SH-SY5Y (cell line): ENCODE results near the gene ATIC.

Source experiments
- GATA2 ChIP-seq: IDR thresholded peaks from 2 replicates; pipeline ENCODE4 v1.6.1; 2011; ENCODE audit warnings: mild to moderate bottlenecking, low read depth, low read length
- GATA3 ChIP-seq: IDR thresholded peaks from 2 replicates; pipeline ENCODE4 v1.6.1; 2011; ENCODE audit warnings: low read depth, mild to moderate bottlenecking, low read length, moderate library complexity

The ATIC gene

DNA sequence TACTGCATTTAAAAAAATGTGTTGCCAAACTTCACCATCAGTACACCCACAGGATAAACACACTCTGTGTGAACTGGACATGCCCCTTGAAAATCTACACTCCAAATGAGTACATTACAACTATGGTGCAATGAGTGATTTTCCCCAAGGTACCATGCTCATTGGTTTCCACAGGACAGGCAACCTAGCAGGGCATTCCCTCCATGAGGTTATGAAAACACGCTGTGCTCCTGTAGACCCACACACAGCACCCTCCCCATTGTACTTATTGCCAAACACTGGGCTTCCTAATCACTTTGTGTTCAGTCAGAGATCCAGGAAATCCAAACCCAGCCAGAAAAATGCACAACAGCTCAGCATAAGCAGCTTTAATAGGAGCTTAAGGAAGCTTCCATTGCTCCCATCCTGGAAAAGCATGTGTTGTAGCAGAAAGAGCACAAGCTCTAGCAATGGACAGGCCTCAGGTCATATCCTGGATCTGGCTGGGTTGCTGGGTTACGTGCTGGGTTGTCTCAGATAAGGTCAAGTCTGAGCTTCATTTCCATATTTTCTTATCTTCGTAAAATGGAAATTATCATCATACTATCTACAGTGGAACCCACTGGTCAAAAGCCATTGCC lies 20.8 kb upstream of the ATIC start:
- TF ChIP-seq GATA3 (peak; percentile 11; the same call in 1 of the 2 replicates), GATA2 (peak; percentile 63; the same call in 1 of the 2 replicates)

DNA sequence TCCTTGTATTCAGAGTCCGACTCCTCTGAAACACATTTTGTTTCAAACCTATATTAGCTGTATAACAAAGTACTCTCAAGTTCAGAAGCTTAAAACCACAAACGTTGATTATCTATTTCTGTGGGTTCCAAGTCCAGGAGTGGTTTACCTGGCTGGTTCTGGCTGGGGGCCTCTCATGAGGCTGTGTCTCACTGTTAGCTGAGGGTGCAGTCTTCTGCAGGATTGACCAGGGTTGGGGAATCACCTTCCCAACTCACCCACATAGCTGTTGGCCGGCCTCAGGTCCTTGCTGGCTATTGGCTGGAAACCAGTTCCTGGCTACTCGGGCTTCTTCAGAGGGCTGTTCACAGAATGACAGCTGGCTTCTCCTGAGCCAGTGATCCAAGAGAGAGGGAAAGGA lies 18.0 kb upstream of the ATIC start:
- TF ChIP-seq GATA3 (no peak), GATA2 (no peak)

GRCh38 chr2:215299337-215299859 lies 12.5 kb upstream of the ATIC start:
- TF ChIP-seq GATA3 (no peak), GATA2 (no peak)

DNA sequence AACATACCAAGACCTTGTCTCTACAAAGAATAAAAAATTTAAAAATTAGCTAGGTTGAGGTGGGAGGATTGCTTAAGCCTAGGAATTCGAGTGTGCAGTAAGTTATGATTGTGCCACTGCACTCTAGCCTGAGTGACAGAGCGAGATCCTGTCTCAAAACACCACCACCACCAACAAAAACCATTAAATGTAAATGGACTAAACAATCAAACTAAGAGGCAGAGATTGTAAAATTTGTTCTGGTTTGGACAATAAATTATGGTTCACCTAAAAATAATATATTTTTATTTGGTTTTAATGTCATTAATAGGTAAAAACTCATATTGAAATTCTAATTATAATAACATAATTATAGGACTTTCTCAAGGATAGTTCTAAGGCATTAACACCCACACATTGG lies 9.9 kb upstream of the ATIC start:
- TF ChIP-seq GATA2 = no peak

DNA sequence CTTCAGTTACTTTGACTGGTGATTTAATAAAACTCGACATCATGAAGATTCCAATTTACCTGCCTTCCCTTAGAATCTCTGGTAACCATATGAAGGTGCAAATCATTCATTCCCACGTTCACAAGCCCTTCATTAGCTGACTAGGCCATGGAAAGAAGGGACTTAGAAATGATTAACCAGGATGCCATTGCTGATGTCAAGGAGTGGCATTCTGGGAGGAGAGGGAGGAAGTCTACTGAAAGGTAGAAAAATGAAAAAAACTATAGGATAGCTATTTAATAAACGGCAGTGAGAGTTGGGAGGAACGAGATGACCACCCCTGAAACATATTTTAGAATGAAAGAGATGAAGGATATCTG lies 1.4 kb downstream of the ATIC start:
- TF ChIP-seq GATA3 (no peak), GATA2 (no peak)

- TF ChIP-seq GATA3 (no peak), GATA2 (no peak)
Observed at GRCh38 chr2:215314896-215315295, 3.0 kb downstream of the ATIC start.

DNA sequence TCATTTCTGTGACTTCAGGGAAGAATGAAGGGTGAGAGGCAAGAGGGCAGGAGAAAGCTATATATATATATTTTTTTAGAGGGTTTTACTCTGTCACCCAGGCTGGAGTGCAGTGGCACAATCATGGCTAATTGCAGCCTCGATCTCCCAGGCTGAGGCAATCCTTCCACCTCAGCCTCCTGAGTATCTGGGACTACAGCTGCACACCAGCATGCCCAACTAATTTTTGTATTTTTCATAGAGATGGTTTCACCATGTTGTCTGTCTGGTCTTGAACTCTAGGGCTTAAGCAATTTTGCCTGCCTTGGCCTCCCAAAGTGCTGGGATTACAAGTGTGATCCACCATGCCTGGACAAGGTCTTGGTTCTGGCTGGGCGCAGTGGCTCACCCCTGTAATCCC lies 3.4 kb downstream of the ATIC start:
- TF ChIP-seq GATA3 = no peak
- no peak for TF ChIP-seq GATA2

DNA sequence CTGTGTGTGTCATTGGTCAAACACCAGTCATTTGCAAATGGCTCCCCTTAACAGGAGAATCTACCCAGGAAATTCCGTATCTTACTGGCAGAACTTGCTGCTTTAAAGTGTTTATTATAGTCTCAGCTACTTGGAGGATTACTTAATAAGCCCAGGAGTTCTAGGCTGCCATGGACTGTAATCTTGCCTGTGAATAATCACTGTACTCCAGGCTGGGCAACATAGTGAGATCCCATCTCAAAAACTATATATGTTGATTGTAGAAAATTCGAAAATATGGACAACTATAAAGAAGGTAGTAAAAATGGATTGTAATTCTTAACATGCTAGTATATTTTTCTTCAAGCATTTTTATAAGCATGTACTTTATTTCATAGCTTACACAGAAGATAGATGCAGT lies 4.5 kb downstream of the ATIC start:
- TF ChIP-seq GATA2 (no peak), GATA3 (no peak)

DNA sequence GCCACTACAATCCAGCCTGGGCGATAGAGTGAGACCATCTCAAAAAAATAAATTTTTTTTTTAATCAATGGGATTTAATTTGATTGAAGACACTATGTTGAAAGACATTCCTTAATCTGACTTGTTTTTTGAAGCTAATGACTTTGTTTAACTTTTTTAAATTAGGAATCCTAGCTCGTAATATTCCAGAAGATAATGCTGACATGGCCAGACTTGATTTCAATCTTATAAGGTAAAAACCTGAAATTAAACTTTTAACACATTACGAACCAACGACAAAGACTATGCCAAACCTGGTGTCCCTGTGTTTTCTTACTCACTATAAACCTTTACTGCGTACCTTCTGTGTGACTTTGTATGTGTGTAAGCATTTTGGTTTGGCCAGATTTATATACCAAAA lies 7.6 kb downstream of the ATIC start:
- TF ChIP-seq GATA3 (no peak), GATA2 (no peak)

DNA sequence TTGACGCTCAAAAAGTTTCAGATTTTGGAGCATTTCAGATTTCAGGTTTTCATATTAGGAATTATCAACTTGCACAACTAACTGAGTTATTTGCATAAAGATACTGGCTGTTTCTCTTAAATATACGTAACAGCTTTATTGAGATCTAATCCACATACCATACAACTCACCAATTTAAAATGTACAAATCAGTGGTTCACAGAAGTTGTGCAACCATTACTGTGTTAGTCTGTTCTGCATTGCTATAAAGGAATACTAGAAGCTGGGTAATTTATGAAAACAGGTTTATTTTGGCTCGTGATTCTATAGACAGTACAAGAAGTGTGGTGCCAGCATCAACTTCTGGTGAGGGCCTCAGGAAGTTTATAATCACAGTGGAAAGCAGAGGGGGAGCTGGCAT lies 8.2 kb downstream of the ATIC start:
- TF ChIP-seq GATA3 = no peak
- no peak for TF ChIP-seq GATA2

DNA sequence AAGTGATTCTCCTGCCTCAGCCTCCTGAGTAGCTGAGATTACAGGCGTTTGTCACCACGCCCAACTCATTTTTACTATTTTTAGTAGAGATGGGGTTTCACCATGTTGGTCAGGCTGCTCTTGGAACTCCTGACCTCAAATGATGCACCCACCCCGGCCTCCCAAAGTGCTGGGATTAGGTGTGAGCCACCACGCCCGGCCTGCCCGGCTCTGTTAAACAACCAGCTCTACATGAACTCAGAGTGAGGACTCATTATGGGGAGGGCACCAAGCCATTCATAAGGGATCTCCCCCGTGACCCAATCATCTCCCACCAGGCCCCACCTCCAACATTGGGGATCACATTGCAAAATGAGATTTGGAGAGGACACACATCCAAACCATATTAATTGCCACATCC lies 8.8 kb downstream of the ATIC start:
- no peak for TF ChIP-seq GATA2
- TF ChIP-seq GATA3 = no peak

DNA sequence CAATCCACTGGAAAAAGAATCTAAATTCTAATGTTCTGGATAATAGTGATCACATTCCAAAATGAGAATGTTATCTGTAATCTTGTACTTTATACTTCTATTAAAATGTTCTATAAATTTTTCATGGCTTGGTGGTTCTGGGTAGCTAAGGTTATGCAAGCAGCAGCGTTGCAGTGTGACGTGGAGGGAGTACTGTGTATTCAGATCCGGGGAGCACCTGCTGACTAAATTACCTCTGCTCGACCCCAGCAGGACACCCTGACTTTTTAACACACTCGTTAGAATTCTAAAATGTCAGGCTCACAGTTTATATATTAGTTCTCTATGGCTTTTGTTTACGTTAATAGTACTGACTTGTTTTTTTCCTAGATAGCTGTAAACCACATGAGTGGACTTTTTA lies 13.0 kb downstream of the ATIC start:
- TF ChIP-seq GATA3 (no peak), GATA2 (no peak)

DNA sequence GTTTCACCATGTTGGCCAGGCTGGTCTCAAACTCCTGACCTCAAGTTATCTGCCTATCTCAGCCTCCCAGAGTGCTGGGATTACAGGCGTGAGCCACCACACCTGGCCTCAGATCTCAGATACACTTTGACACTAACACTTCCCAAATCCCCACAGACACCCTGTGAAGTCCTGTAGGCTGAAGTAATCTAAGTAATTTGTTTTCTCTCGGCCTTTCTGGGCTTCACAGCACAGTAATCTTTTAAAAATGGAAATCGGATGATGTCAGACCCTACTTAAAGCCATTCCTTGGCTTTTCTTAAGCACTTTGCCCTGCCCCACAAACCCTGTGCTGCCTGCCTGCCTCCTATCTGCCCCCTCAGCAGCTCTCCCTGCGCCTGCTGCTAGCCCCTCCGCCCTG lies 16.2 kb downstream of the ATIC start:
- TF ChIP-seq GATA3 = no peak
- no peak for TF ChIP-seq GATA2

DNA sequence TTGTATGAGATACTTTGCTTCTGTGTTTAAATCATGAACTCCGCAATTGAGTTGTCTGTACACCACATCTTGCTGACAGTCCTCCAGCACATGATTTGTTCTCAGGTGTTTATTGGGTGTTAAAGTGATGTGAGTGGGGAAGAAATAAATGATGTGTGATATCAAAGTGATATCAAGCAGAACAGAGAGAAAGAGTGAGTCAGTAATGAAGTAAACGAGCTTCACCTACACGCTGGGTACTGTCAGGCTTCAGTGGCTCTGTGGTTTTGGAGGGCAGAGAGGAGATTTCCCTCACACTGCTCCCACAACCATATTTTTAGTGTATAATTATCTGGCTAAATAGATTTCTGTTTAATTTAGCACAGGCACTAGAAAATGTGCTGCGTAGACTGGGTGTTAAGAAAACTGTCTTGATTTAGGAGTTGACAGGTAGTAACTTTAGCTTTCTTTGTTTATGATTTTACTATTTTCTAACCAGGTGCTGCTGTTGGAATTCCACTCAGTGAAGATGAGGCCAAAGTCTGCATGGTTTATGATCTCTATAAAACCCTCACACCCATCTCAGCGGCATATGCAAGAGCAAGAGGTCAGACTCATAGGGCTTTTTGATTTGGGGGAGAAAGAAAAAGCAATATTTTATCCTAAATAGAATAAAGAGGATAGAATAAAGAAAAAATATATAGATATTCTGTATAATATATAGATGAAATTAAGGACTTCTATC lies 21.2 kb downstream of the ATIC start:
- no peak for TF ChIP-seq GATA2
- no peak for TF ChIP-seq GATA3
